ENCODE data around the gene NUDT5.

NUDT5 gene

DNA sequence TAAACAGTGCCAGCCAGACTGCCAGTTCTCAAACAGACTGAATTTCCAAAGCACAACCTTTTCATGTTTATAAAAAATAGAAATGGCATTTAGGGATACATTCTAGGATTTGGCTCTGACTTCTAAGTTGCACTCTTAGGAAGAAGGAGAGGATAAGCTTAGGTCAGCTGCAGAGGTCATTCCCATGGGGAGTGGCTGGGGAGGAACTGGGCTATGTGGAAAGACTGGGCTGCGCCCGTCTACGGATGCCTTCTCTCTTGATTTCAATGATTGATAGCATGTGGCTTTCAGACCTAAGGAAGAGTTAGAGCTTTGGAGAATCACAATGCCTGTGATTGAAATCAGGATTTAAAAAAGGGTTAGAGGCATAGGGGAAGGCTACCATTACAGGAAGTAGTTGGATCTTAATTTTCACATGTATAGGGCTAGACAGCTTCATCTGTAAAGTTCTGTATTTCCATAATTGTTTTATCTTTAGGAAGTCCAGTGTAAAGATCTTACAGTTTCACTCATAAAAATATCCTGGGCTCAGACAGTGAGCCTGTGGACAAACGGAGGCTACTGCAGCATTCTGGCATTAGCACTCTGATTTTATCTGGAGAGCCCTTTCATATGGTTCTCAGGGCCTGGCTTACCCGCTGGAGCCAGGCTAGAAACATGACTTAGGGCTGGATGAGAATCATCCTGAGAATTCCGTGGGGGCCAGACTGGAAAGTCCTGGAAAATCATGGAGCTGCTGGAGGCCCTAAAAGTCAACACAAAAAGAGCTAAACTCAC, 29.5 kb downstream of the NUDT5 start:
- DNase-seq (ENCODE audit: low spot score): no peak
- TF ChIP-seq, protein P1, sequence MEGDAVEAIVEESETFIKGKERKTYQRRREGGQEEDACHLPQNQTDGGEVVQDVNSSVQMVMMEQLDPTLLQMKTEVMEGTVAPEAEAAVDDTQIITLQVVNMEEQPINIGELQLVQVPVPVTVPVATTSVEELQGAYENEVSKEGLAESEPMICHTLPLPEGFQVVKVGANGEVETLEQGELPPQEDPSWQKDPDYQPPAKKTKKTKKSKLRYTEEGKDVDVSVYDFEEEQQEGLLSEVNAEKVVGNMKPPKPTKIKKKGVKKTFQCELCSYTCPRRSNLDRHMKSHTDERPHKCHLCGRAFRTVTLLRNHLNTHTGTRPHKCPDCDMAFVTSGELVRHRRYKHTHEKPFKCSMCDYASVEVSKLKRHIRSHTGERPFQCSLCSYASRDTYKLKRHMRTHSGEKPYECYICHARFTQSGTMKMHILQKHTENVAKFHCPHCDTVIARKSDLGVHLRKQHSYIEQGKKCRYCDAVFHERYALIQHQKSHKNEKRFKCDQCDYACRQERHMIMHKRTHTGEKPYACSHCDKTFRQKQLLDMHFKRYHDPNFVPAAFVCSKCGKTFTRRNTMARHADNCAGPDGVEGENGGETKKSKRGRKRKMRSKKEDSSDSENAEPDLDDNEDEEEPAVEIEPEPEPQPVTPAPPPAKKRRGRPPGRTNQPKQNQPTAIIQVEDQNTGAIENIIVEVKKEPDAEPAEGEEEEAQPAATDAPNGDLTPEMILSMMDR (IDR thresholded peaks at IDR 0.05; ENCODE audit: extremely low read depth, insufficient read depth, missing control alignments): no peak
- in situ Hi-C loops (cut with MboI; ENCODE audit: low pct_unique_long_range_greater_than_20kb, low sequenced_read_pairs, unreplicated experiment): no loop called here

- DNase-seq (ENCODE audit: low spot score): no peak
- TF ChIP-seq, protein P1 (IDR thresholded peaks at IDR 0.05; ENCODE audit: extremely low read depth, insufficient read depth, missing control alignments): no peak
- in situ Hi-C loops (cut with MboI; ENCODE audit: low pct_unique_long_range_greater_than_20kb, low sequenced_read_pairs, unreplicated experiment): no loop called here
These were observed 30.7 kb downstream of the NUDT5 start for GRCh38 chr10:12165036-12165435.

DNA sequence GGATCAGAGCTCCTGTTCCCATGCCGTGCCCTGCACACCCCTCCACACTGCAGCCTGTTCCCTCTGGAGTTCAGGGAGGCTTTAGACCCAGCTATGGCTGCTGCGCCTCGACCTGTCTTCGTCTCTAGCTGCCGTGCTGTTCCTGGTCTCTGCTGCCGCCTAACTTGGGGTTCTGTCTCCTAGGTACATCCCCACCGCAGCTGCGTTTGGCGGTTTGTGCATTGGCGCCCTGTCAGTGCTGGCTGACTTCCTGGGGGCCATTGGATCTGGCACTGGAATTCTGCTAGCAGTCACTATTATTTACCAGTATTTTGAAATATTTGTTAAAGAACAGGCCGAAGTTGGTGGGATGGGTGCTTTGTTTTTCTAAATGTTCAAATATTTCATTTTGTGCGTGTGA, 31.6 kb downstream of the NUDT5 start:
- in situ Hi-C loops (cut with MboI; ENCODE audit: low pct_unique_long_range_greater_than_20kb, low sequenced_read_pairs, unreplicated experiment): no loop called here
- TF ChIP-seq, protein P1 (IDR thresholded peaks at IDR 0.05; ENCODE audit: extremely low read depth, insufficient read depth, missing control alignments): no peak
- no peak for DNase-seq (ENCODE audit: low spot score)

- in situ Hi-C loops (cut with MboI; ENCODE audit: low pct_unique_long_range_greater_than_20kb, low sequenced_read_pairs, unreplicated experiment): no loop called here
- no peak for DNase-seq (ENCODE audit: low spot score)
- TF ChIP-seq, protein P1 (IDR thresholded peaks at IDR 0.05; ENCODE audit: extremely low read depth, insufficient read depth, missing control alignments): no peak
These were observed 32.8 kb downstream of the NUDT5 start for GRCh38 chr10:12162927-12163326.

GRCh38 chr10:12160664-12161063, 35.0 kb downstream of the NUDT5 start:
- in situ Hi-C loops (cut with MboI; ENCODE audit: low pct_unique_long_range_greater_than_20kb, low sequenced_read_pairs, unreplicated experiment): no loop called here
- TF ChIP-seq, protein P1 (IDR thresholded peaks at IDR 0.05; ENCODE audit: extremely low read depth, insufficient read depth, missing control alignments): no peak
- DNase-seq (ENCODE audit: low spot score): no peak

DNA sequence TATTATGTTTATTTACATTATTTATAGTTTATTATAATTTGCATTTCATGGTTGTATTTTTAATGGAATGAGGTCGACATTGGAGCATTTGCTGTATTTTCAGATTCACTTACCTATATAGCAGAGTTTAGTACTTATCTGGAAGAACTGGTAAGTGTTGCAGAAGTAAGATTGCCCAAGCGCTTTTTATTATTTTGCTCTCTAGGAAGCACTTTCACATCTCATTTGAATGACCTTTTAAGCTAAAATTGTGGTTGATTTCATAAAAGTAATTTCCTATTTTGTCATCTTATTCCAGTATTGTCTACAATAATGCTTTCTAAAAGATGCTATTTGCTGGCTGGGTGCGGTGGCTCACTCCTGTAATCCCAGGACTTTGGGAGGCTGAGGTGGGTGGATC, 37.6 kb downstream of the NUDT5 start:
- no peak for DNase-seq (ENCODE audit: low spot score)
- in situ Hi-C loops (cut with MboI; ENCODE audit: low pct_unique_long_range_greater_than_20kb, low sequenced_read_pairs, unreplicated experiment): no loop called here
- TF ChIP-seq, protein P1 (IDR thresholded peaks at IDR 0.05; ENCODE audit: extremely low read depth, insufficient read depth, missing control alignments): no peak
